GM21390 (cell line): ENCODE results near the gene ADARB1.

Source experiments
- ATAC-seq: cut with Tn5 transposase; IDR thresholded peaks from one replicate; pipeline ENCODE4 v1.9.1; 2021; ENCODE audit not compliant: unreplicated experiment

The ADARB1 gene

DNA sequence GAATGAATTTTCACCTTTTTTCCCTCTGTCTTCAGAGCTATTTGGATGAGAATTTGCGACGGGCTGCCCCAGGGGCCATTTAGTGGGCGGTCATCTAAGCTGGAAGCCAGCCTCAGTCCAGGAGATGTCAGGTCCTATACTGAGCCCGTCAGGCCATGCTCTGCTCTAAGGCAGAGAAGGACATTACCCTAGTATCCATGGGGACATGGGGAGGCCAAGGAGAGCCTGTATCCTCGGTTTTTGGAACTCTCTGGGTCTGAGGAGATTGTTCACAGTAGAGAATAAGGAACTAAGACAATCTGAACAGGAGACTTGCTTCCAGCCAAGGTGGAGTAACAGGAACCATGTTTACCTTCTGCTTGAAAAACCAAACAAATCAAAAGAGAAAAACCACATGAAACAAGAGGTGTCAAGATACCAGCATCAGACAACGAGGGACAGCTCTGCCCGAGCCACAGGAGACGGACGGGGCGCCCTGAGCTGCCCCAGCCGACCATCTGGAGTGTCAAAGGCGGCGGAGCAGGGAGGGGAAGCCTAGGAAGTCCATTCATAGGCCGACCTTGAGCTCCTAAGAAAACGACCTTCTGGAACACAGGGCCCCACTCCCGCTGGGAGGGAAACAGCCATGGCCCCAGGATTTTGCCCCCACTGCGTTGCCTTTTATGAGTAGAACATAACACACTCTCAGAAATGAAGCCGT lies 20.0 kb upstream of the ADARB1 start:
- no peak for ATAC-seq

DNA sequence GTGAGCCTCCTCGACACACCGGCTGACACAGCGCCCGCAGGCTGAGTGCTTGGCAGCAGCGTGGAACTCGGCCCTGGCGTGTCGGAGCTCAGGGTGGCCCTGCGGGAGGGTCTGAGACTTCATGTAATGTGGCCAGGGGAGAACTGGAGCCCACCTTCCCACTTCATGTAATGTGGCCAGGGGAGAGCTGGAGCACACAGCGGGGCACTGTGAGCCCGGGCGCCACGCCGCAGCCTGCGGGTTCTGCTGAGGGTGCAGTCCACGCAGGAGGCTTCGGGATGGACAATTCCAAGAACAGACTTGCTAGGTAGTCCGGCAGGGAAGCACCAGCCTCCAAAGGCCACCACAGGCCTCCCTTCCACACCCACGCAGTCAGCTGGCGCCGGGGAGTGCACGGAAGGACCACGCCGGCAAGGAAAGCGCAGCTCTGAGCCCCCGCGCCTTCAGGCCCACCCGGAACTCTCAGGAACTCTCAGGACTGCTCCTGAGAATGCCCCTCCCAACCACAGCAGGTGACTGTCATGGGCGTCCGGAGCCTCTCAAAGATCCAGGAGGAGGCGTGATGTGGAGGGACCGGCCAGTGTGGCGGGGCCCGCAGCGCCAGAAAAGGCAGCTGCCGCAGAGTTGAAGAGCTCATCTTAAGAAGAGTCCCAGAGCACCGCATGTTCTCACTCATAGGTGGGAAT lies 19.3 kb upstream of the ADARB1 start:
- no peak for ATAC-seq

DNA sequence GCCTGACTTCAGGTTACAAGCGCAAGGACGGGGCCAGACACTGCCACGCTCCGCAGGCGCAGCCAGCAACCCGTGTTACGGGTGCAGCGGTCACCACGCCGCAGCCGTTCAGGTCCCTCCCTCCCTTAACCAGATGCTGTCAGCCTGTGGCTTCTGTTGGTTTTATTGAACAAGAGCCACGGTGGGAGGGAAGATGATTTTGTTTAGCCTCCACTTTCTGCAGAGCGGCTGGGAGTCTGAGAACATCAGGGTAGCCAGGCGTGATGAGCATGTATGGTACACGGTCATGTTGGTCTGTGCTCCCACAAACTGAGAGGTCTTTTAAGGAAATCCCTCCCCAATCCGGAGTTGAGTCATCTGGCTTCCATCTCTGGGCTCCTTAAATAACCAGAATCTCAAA lies 18.5 kb upstream of the ADARB1 start:
- no peak for ATAC-seq

DNA sequence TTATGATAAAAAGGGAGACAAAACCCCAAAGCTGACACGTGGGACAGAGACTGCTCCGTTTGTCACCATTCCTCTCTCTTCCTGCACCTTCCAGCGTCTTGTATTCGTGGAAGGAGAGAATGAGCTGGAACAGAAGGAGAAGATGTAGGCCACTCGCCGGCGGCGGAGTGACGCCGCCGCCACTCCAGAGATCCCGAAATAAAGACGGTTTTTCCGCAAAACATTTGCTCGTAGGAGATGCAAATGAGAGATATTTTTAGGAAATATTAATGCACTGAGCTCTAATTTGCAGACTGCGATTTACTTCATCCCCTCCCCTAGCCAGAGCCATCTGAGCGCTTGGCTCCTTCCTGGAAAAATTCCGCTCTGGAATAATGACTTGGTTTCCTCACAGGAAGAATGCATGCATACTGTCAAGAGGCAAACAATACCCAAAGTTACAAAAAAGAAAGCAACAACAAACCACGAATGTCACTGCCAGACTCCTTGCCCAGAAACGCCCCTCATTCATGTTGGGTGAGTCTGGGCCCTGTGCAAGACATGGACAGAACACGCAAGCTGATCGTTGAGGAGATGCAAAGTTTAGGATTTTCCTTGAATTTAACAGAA lies 18.0 kb upstream of the ADARB1 start:
- no peak for ATAC-seq

DNA sequence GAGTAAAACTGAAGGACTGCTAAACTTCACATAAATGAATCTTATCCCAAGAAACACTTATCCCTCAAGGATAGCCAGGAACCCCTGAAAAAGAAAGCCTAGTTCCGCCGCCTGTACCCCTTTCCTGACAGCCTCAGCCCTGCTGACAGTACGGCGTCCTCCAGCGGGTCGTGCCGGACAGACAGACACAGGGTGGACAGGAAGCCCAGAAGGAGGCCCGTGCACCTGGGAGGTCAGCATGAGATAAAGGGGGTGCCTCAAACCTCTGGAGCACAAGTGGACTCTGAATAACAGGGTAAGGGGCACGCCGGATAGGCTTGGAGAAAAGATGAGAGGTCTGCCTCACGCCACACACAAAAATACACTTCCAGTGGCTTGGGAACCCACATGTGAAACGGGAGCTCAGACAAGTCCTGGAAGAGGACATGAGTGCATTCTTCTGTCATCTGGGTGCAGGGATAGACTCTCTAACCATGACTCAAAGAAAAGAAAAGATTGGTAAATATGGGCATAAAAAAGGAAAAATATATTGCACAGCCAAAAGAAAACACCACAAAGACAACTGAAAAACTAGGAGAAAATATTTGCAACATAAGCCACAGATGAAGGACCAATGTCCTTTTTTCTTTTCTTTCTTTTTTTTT lies 17.3 kb upstream of the ADARB1 start:
- ATAC-seq = no peak

DNA sequence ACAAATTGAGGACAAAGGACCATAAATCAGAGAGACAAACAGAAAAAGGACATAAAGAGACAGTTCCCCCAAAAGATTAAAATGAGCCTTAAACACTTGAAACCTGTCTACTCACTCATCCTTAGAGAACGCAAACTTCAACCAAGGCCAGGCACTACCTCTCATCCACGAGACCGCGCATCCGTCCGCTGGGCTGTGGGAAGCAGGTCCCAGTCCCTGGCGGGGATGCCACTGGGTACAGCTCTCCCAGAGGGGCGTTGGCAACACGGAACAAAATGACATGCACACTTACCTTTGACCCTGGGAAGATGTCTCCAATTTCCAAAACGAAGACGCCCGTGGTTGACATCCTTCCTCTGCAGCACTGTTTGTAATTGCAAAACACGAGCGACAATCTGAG lies 16.5 kb upstream of the ADARB1 start:
- ATAC-seq = no peak

DNA sequence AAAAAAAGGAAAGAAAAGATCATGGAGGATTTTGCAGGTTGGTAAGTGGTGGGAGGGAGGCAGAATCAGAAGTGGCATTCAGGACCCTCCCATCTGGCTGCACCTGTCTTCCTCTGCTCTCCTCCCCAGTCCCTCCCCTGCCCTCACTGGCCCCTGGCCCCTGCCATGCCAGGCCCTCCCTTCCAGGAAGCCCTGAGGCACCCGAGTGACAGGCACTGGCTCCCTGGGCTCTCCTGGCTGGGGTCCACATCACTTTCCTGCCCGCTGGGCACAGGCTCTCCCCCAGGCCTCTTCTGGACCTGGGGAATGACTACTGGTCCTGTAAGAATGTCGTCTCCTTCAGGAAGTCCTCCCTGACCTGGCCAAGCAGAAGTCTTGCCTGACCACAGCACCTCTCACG lies 15.3 kb upstream of the ADARB1 start:
- no peak for ATAC-seq

DNA sequence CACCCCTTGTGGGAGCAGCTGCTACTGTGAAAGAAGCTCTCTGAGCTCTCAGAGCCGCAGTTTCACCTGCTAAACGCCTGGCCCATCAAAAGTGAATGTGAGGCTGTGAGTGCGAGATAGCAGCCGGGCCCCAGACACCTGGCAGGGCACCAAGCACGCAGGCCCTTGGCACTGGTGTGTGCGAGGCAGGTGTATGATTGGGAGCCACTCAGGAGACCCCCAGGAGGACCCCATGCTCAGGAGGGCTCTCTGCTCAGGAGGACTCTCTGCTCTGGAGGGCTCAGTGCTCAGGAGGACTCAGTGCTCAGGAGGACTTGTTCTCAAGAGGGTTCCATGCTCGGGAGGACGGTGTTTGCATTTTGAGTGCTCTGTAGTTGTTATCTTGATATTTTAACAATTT lies 14.3 kb upstream of the ADARB1 start:
- no peak for ATAC-seq

DNA sequence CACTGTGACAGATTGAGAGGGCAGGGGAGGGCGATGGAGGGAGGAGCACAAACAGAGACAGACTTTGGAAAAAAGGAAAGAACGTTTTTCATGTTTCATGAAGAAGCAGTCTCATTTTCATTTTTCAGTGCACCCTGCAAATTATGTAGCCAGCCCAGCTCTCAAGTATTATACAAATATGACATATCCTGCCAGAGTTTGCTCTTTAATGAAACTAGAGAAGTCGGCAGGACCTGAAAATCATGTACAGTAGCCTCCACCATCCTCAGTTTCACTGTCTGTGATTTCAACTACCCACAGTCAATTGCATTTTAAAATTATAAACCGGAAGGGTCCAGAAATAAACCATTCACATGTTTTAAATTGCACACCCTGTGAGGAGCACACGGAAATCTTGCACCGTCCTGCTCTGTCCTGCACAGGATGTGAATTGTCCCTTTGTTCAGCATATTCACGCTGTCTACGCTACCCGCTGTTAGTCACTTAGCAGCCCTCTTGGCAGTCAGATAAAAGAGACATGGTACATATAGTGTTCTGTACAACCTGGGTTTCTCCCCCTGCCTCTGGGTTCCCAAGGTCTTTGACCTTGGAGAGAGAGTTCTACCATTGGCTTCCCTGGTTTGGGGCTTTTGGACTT lies 13.6 kb upstream of the ADARB1 start:
- no peak for ATAC-seq

DNA sequence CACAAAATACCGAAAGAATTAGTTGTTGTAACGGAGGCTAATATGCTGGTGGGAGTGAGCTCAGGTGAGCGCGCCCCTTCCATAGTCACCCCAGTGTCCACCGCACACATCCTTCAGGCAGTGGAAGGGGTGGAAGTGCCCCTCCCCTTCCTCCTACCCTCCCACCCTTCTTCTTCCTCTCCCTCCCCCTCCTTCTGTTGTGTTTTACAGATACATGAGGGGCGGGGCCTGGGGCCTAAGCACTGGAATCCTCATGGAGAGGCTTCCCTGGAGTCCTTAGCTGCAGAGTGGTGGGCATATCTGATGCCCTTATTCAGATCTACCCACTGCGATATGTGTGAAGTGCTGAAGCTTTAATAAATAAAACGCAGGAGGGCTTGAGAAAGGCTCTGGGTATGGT lies 10.3 kb upstream of the ADARB1 start:
- ATAC-seq = no peak

DNA sequence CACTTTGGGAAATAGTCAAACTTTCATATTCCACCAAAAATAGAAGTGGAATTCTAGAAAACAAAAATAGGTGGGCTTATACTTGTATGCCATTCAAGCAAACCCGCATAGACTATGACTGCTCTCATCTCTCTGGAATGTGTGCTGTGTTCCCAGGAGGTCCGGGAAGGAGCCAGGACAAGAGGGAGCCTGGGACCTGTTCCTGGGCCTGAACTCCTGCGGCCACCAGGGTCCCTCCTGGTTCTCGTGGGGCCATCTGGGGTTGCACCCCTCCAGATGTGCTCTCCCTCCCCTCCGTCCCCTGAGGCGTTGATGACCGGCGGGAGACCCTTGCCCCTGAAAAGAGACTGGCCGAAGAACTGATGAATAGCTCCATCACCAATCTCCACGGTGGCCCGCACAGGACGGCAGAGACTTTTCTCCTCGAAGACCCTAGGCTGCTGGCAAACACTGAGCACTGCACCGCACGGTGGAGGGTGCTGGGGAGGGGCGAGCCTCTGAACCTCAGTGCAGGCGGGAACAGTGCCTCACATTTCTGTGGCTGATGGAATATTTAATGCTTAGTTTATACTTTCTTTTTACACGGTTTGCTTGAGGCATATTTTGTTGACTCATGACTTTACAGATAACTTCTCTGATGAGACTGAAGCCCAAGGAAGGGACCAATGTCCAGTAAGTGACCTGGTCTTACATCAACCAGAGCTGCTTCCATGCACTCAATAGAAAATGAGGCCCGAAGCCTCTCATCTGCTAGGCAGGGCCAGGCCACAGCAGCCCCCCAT lies 9.6 kb upstream of the ADARB1 start:
- no peak for ATAC-seq

DNA sequence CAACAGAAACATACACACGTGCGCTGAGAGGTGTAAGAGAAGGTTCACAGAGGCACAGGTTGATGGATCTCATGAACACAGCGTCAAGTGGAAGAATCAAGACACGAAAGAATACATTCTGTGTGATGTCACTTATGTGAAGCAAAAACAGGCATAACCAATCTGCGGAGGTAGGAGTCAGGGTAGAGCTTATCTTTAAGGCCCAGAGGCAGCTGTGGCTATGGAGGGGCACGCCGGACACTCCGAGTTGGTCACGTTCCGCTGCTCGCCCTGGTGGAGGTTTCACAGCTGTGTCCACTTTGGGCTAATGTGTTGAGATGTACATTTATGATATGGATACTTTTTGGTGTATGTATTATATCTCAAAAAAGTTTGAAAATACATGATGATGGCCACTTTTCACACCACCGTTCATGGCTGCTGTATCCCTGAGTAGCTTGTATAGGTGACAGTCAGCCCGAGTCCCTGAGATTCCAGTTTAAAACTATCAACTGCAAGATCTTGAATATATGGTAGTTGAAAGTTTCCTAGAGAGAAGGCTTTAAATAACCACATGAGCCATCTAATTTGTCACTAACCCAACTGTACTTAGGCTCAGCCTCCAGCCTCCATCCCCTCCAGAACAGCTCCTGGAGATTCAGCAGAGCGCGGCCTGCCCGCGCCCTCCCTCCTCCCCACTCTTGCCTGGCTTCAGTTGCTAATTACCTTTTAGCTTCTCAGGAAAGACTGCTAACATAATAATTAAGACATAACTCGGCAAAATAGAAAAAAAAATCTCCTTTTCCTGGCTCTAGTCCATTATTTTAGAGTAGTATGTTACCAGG lies 6.7 kb upstream of the ADARB1 start:
- ATAC-seq = no peak

DNA sequence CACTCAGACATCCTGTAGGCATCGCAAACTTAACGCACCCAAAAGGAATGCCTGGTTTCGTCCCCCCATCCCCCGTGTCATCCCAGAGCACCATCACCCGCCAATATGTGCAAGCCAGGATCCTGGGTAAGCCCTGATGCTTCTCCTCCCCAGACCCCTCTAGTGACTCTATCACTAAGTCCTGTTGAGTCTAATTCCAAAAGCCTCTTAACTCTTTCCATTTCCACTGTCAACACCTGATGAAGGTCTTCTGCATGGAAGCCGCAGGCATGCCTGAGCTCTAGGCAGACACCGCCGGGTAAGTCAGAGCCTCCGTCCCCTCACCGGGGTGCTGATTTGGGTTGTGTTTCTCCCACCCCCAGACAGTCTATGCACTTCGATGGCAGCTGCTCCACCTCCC lies 5.3 kb upstream of the ADARB1 start:
- no peak for ATAC-seq

DNA sequence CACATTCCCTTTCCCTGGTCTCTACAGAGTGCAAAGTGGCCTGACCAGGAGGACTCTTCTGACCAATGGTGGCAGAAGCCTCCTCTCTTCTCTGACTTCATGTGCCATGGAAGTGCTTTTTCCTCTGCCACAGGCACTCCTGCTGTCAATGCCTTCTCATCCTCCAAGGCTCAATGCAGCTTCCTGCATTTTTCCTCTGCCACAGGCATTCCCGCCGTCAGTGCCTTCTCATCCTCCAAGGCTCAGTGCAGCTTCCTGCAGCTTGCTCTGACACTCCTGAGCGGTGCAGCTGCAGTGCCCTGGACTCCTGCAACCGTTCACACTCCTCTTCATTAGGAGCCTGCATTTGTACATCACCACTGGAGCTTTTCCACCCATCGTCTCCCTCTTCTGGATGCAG lies 4.7 kb upstream of the ADARB1 start:
- ATAC-seq = no peak

DNA sequence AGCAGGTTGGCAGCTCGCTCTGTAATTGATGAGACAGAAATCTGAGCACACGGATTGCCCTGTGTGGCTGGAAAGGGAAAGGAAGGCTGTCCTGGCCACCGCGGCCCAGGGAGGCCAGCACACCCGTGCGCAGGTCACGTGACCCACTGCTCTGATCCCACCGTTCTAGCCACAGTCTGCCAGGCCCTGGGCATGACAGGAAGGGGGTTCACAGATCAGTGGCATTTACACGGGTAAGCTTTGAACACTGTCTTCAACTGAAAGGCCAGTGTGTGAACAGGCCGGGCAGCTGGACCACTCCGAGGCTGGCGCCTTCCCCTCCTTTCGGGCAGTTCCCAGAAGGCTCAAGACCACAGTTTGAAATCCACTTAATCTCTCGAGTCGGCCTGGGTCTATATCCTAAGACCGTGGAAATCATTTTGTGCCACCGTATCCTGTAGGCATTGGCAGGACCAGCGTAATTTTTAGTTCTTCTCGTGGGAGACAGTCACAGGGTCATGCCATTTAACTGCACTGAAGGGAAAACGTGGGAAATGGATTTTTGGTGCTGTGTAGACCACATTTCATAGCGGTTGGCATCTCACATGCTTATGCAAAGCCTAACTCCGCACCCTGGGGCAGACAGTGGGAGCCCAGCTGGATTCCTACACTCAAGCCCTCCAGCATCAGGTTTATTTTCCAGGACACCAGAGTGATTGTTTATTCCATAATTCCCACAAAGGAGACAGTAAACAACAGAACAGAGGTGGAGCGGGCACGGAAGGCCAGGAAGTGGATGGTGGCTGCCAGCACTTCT lies 3.1 kb upstream of the ADARB1 start:
- ATAC-seq = no peak

DNA sequence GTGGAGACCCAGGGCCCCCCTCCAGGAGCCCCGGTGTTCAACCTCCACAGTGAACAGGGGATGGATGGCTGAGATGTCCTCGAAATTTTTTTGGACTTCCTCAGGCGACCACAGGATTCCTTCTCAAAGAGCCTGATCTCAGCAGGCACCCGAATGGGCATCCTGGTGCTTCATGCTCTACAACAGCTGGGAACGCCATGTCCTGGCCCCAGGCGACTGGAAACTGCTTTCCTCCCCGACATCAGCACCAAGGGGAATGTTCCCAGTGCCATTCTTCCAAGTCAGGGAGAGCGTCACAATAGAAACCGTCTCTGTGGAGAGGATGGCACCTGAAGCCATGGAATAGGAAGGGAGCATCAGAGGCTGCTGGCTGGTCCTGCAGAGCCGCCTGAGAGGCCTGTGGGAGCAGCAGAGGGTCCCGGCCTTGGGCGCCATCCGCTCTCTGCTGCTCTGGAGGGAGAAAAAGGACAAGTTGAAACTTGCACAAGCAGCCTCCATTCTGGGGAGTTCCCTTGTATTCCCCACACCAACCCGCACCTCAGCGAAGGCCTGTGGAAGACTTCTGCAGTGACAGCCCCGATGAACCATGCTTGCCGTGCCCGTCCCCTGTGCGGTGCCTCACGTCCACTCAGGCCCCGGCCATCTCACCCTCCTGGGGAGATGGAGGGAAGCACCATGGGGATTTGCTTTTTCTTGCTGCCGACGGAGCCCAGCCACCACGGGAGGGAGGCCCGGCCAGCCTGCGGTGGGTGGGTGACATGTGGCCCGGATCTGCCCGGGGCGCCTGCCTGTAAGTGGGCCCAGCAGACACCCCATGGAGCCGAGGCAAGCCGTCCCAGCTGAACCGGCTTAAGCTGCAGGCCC lies 2.3 kb upstream of the ADARB1 start:
- no peak for ATAC-seq

DNA sequence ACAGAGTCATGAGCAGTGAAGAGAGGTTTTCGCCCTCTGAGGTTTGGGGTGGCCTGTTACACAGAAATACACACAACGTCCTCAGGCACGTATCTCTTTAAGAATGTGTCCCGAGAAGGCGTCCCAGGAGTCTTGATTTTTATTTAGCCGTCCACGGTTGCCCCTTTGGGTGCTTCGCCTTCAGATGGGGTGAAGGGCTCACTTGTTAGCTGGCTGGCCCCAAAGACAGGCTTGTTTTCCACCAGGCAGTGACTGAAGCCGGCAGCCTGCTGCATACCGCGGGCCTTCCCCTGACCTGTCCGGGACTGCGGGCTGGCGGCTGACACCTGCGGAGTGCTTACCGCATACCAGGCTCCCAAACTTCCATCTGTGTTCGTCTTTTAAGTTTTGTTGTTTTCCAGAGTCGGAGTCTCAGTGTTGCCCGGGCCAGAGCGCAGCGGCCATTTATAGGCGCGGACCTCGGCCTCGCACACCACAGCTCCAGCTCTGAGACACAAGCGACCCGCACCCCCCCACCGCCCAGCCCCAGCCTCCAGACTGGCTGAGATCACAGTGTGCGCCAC lies 1.6 kb upstream of the ADARB1 start:
- ATAC-seq = no peak
